HUES6 (cell line): Measurements from ENCODE around the gene NOXRED1.

Source experiments
- H3K27ac ChIP-seq: 2 replicates; pipeline ENCODE4 v1.7.0; 2013; ENCODE audit warnings: low read depth, mild to moderate bottlenecking, low read length, inconsistent platforms
- H3K27me3 ChIP-seq: 2 replicates; pipeline ENCODE4 v1.6.1; 2013; ENCODE audit warnings: low read length; ENCODE audit not compliant: control insufficient read depth, insufficient read depth
- H3K36me3 ChIP-seq: 2 replicates; pipeline ENCODE4 v1.6.1; 2013; ENCODE audit warnings: low read length; ENCODE audit not compliant: control insufficient read depth, insufficient read depth
- H3K4me1 ChIP-seq: 2 replicates; pipeline ENCODE4 v1.6.1; 2013; ENCODE audit warnings: low read length; ENCODE audit not compliant: control insufficient read depth, insufficient read depth
- H3K4me3 ChIP-seq: 2 replicates; pipeline ENCODE4 v1.5.1; 2013; ENCODE audit warnings: low read depth, low read length
- H3K9ac ChIP-seq: one replicate; pipeline ENCODE4 v1.6.1; 2013; ENCODE audit warnings: mild to moderate bottlenecking, low read length
- H3K9me3 ChIP-seq: 2 replicates; pipeline ENCODE4 v1.6.1; 2013; ENCODE audit warnings: low read depth, low read length; ENCODE audit not compliant: control insufficient read depth, insufficient read depth

NOXRED1 gene

GRCh38 chr14:77423423-77423822 is at the start of gene NOXRED1:
TSS of gene NOXRED1 (minus strand) at chr14:77423523. CDS start at chr14:77422889, 634 bp downstream.
- peaks cover 7% of the 10 kb centered on the region for H3K4me1 ChIP-seq
- H3K4me3 ChIP-seq: no peak within 1 kb of the TSS

GRCh38 chr14:77470224-77470870 is 47.0 kb upstream of the NOXRED1 start:
- H3K27me3 ChIP-seq: no peaks in the 10 kb centered on the region
- peaks cover 41% of the 10 kb centered on the region for H3K36me3 ChIP-seq
- H3K4me1 ChIP-seq: peaks cover 24% of the 10 kb centered on the region
- H3K9ac ChIP-seq: no peak overlapping the region
- H3K9me3 ChIP-seq: no peaks in the 10 kb centered on the region
- no peak overlapping the region for H3K4me3 ChIP-seq
- no peak overlapping the region for H3K27ac ChIP-seq

More at GRCh38 chr14:77423423-77423822, at the start of gene NOXRED1:
- Histone ChIP-seq H3K36me3 (peaks cover 69% of the 10 kb centered on the region), H3K27me3 (no peaks in the 10 kb centered on the region), H3K9me3 (peaks cover 5% of the 10 kb centered on the region; the same call in 1 of the 2 replicates), H3K9ac (no peak within 1 kb of the TSS), H3K27ac (no peak within 1 kb of the TSS)

GRCh38 chr14:77469539-77469938 is 46.2 kb upstream of the NOXRED1 start:
- H3K9ac ChIP-seq: no peak overlapping the region
- no peak overlapping the region for H3K27ac ChIP-seq
- peaks cover 49% of the 10 kb centered on the region for H3K36me3 ChIP-seq
- no peak overlapping the region for H3K4me3 ChIP-seq
- peaks cover 24% of the 10 kb centered on the region for H3K4me1 ChIP-seq
- H3K9me3 ChIP-seq: no peaks in the 10 kb centered on the region
- no peaks in the 10 kb centered on the region for H3K27me3 ChIP-seq

GRCh38 chr14:77469067-77469505 is 45.8 kb upstream of the NOXRED1 start:
- H3K4me1 ChIP-seq: peaks cover 24% of the 10 kb centered on the region
- H3K9ac ChIP-seq: no peak overlapping the region
- no peak overlapping the region for H3K4me3 ChIP-seq
- no peaks in the 10 kb centered on the region for H3K9me3 ChIP-seq
- H3K27ac ChIP-seq: no peak overlapping the region
- no peaks in the 10 kb centered on the region for H3K27me3 ChIP-seq
- peaks cover 53% of the 10 kb centered on the region for H3K36me3 ChIP-seq

- Histone ChIP-seq H3K27ac (no peak overlapping the region), H3K9me3 (no peaks in the 10 kb centered on the region), H3K9ac (no peak overlapping the region), H3K36me3 (peaks cover 65% of the 10 kb centered on the region), H3K27me3 (no peaks in the 10 kb centered on the region), H3K4me1 (peaks cover 21% of the 10 kb centered on the region), H3K4me3 (no peak overlapping the region)
Observed at GRCh38 chr14:77467801-77468200, 44.5 kb upstream of the NOXRED1 start.

- Histone ChIP-seq H3K27me3 (no peaks in the 10 kb centered on the region), H3K4me3 (peak overlapping the region; percentile 70), H3K36me3 (peaks cover 45% of the 10 kb centered on the region), H3K27ac (no peak overlapping the region), H3K9ac (peak overlapping the region; percentile 85), H3K9me3 (no peaks in the 10 kb centered on the region), H3K4me1 (peaks cover 7% of the 10 kb centered on the region; the same call in 1 of the 2 replicates)
Observed at GRCh38 chr14:77459072-77459723, 35.9 kb upstream of the NOXRED1 start.

GRCh38 chr14:77458249-77458950 is 35.1 kb upstream of the NOXRED1 start:
- Histone ChIP-seq H3K27me3 (no peaks in the 10 kb centered on the region), H3K9ac (peak overlapping the region; percentile 85), H3K9me3 (no peaks in the 10 kb centered on the region), H3K4me3 (peak overlapping the region; percentile 70), H3K4me1 (peaks cover 7% of the 10 kb centered on the region; the same call in 1 of the 2 replicates), H3K27ac (peak overlapping the region; percentile 76), H3K36me3 (peaks cover 38% of the 10 kb centered on the region)

GRCh38 chr14:77457522-77458248 is 34.4 kb upstream of the NOXRED1 start, which contains the start of the genes AHSA1 and VIPAS39:
TSS of gene AHSA1 (plus strand) at chr14:77458093. CDS start at chr14:77458190, 97 bp downstream.
TSS of gene VIPAS39 (minus strand) at chr14:77457601. CDS start at chr14:77454102, 3,499 bp downstream.
- H3K27me3 ChIP-seq: no peaks in the 10 kb centered on the region
- peak within 1 kb of the TSS; percentile 76 for H3K27ac ChIP-seq
- H3K4me1 ChIP-seq: peaks cover 7% of the 10 kb centered on the region; the same call in 1 of the 2 replicates
- peak within 1 kb of the TSS; percentile 70 for H3K4me3 ChIP-seq
- no peaks in the 10 kb centered on the region for H3K9me3 ChIP-seq
- H3K36me3 ChIP-seq: peaks cover 36% of the 10 kb centered on the region
- peak within 1 kb of the TSS; percentile 85 for H3K9ac ChIP-seq

GRCh38 chr14:77457115-77457521 is 33.8 kb upstream of the NOXRED1 start:
- H3K27me3 ChIP-seq: no peaks in the 10 kb centered on the region
- H3K27ac ChIP-seq: no peak overlapping the region
- H3K4me3 ChIP-seq: peak overlapping the region; percentile 70
- H3K9ac ChIP-seq: peak overlapping the region; percentile 85
- peaks cover 7% of the 10 kb centered on the region; the same call in 1 of the 2 replicates for H3K4me1 ChIP-seq
- no peaks in the 10 kb centered on the region for H3K9me3 ChIP-seq
- H3K36me3 ChIP-seq: peaks cover 32% of the 10 kb centered on the region

GRCh38 chr14:77455966-77456640 is 32.8 kb upstream of the NOXRED1 start:
- Histone ChIP-seq H3K9me3 (no peaks in the 10 kb centered on the region), H3K36me3 (peaks cover 32% of the 10 kb centered on the region), H3K9ac (no peak overlapping the region), H3K27me3 (no peaks in the 10 kb centered on the region), H3K27ac (no peak overlapping the region), H3K4me1 (peaks cover 7% of the 10 kb centered on the region; the same call in 1 of the 2 replicates), H3K4me3 (peak overlapping the region; percentile 70)
